Activated CD4-positive, alpha-beta T cell treated with anti-CD3 and anti-CD28 coated beads for 1 hour (primary cell): ENCODE results near the gene GUCA1C.

Source experiments
- DNase-seq: peaks from one replicate; pipeline ENCODE4 v3.0.0-alpha.2; 2020

GUCA1C gene

DNA sequence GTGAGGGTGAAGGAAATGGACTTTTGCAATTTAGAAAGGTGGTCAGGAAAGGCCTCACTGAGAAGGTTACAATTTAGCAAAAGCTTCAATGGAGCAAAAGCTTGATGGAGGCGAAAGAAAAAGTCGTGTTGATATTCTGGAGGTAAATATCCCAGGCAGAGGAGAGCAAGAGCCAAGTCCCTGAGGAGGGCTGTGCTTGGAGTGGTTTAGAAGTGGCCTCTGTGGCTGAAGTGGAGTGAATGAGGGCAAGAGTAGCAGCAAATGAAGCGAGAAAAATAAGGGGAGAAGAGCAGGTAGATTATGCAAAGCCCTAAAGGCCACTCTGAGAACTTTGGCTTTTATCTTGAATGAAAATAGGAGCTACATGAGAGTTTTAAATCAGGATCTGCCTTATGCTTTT lies 54.1 kb downstream of the GUCA1C start:
- no peak for DNase-seq

DNA sequence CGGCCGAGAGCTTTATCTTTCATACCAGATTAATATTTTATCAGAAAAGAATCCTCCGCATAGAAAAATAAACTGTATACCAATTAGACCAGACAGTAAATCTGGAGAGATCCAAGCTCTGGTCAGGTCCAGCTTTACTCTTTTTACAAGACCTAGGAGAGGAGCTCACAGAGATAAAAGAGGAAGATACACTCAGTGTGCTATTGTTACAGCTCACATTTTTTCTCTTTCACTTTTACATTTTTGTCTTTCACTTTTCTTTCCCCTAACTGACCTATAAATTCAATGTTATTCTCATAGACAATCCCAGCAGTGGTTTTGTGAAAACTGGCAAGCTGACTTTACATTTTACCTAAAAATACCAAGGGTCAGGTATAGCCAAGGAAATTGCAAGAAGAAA lies 55.8 kb downstream of the GUCA1C start:
- DNase-seq: no peak

DNA sequence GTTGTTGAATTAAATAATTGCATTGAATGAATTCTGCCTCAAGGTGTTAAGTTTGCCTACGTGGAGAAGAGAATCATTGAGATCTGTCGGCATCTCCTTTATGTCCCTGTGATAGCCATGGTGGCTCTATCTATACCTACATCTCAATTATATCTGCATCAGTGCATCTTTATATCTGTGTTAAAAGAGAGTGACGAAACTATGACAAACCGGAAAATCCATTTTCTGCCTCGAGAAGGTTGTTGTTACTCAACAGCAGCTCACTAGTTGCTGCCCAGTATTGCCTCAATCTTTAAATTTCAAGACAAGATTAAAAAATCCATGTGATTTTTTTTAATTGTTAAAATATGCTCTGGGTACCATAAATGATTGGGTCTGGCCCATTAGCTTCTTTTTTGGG lies 58.7 kb downstream of the GUCA1C start:
- DNase-seq: no peak

DNA sequence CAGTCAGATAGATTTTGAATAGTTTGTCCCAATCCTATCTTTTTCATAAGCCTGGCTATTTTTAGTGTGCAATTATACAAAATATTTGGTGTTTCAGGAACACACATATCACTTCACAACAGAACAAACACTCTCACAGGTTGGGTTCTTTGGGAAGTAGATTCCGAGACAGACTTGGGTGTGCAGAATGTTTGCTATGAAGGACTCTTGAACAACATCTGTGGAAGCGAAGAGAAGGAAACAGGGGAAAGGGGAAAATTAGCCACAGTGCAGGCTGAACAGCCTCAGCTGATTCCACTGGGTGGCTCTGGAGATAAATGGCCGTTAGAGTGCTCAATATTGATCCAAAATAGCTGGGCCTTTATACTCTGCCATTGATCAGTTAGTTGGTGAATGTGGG lies 61.8 kb downstream of the GUCA1C start:
- DNase-seq: no peak

DNA sequence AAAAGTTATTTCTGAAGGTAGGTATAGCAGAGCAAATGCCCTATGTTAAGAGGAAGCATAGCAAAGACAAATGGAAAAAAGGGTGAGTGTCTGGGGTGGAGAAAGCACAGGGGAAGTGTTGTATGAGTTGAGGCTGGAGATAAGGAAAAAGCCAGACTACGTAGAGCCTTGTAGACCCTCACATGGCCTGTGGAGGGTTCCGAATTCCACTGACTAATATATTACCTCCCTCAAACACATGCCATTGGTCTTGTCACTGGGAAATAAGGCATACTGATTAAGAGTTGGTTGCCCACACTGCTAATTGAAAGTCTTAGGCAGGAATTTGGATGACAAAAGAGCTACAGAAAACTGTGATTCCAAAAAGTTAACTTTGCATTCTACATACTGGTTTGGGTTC lies 65.9 kb downstream of the GUCA1C start:
- DNase-seq: no peak

DNA sequence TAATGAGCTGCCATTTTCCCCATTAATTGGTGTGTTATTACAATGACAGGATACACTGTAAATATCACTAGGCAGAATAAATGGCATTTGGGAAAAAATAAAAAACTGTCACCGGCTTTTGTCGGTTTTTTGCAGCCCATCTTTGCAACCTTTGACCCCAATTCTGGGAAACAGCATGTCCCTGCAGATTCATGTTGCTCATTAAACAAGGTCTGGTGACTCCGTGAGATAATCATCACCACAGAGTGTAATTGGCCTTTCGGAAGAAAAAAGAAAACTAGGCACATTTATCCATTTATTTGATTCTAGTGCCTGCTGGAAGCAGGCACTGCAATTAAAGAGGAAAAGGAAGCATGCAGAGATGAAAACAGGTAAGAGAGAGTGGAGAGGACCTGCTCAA lies 66.6 kb downstream of the GUCA1C start:
- no peak for DNase-seq

DNA sequence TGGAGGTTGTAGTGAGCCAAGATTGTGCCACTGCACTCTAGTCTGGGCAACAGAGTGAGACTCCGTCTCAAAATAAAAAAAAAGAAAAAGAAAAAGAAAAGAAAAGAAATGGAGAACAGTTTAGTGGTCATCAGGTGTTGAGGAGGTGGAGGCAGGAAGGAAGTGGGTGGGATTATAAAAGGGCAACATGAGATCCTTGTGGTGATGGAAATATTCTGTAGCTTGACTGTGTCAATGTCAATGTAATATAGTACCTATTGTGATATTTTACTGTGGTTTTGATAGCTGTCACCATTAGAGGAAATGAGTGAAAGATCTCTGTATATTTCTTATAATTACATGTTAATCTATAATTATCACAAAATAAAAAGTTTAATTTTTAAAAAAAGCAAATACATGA lies 70.3 kb downstream of the GUCA1C start:
- DNase-seq: no peak

DNA sequence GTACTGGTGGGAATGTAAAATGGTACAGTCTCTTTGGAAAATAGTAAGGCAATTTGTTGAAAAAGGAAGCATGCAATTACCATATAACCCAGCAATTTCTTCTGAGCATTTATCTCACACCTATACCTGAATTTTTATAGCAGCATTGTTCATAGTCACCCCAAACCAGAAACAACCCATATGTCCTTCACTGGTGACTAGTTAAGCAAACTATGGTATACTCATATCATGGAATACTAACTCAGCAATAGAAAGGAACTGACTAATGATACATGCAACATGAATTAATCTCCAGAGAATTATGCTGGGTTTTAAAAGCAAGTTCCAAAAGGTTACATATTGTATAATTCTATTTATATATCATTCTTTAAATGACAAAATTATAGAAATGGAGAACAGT lies 70.9 kb downstream of the GUCA1C start:
- no peak for DNase-seq

DNA sequence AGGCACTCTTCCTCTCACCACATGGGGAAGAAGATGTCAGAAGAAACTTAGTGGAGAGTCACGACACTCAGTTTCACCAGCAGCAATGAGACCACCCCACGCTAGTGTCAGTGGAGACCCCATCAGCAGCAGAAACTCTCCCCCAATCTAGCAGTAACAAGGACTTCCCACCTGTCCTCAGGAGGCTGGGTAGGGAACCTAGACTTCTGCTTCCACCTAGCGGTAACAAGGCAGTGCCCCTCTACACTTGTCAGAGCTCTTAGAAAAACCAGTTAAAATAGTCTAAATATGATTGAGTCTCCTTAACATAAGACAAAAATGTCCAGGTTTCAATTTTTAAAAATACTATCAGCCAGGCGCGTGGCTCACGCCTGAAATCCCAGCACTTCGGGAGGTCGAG lies 73.8 kb downstream of the GUCA1C start:
- DNase-seq: no peak

DNA sequence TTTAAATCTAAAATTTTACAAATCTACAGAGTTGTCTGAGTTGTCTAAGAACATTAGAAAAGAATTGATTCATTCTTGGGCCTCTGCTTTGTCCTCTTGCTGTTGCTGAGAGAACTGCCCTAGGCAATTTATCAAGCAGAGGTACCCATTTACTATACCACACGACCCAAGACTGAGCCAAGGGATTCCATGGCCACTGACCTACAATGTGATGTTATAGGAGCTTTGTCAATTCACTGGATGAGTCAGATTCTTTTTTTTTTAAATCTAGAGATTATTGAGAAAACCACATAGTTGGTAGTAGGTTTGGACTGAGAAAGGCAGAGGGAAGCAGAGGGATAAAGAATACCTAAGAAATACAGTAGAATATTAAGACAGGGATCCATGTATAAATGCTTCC lies 75.8 kb downstream of the GUCA1C start:
- no peak for DNase-seq

DNA sequence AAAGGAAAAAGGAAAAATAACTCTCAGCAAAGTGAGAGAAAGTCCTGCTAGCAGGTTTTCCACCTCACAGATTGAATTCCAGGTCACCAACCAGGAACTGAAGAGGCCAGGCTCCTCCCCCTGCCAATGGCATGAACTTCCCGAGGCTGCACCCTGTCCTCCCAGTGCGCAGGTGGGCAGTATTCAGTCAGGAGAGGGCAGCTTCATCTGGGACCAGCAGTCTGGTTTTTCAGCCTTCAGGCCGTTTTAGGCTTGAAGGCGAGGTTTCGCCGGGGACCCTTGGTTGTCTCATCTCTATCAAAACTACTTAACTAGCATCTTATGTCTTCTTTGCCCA lies 89.9 kb downstream of the GUCA1C start:
- no peak for DNase-seq

DNA sequence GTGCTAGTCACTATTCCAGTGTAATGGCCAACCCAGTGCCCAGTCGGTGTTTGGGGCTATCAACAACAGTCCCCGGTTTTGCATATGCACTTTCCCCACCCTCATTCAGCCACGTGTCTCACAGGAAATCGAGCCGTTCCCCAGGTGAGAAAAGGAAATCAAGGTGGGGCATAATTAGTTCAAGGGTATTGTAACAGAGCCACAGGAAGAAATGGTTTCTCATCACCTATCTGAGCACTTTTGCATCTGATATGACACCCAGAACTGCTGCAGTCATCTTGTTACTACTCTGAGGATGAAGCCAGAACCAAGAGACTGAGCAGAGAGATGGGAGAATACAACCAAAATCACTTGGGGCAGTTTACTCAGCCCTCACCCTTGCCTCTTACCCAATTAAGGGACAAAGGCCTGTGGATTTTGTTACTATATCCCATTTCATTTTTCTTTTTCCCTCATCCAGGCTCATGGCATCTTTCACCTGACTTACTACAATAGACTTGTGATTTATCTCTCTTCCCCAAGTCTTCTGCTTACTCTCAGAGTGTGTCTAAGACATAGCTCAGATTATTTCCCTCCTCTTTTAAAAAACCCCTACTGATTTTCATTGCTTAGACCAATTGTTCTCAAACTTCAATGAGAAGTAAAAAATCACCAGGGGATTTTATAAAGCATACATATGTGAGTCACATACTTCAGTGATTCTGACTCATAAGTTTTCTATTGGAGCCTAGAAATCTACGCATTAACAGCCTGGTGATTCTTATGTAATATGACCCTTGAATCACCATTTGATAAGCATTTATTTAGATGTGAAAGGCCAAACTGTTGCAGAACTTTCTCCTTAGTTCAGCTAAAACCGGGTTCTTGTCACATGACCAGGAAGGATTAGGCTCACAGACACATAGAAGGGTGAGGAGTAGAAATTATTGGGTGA lies 90.5 kb downstream of the GUCA1C start:
- no peak for DNase-seq

DNA sequence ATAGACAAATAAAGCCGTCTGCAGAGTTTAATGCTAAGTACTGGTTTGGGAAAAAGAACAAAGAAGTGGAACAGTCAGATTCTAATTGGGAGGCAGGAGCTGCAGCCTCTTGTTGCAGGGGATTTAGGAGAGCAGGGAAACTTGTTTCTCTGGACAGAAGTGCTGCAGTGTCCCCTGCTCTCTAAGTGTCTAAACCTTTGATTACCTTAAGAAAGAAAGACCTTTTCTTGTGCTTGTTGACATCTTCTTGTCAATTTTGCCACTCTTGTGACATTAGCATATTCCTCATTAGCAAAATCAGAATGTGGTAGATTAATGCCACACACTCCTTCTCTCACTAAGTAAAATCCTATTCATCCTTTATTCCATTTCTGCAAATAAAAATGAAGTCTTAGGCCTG lies 92.3 kb downstream of the GUCA1C start:
- no peak for DNase-seq
